Activated CD4-positive, alpha-beta T cell treated with anti-CD3 and anti-CD28 coated beads for 48 hours (primary cell): ENCODE results near the gene PSD2.
"Not testable (repeated sequence)": the region's sequence is repeated elsewhere in the genome, so short reads cannot be mapped to it uniquely, and the experiment has no call there.

Experiments used
- DNase-seq: peaks from one replicate; pipeline ENCODE4 v3.0.0-alpha.2; 2020

Gene PSD2

GRCh38 chr5:139792655-139793054 lies 3.0 kb upstream of the PSD2 start:
- DNase-seq, result not testable (repeated sequence)

GRCh38 chr5:139794067-139794846 lies 1.4 kb upstream of the PSD2 start:
- no peak for DNase-seq

- no peak for DNase-seq
Measured at GRCh38 chr5:139796061-139796806, 626 bp downstream of the PSD2 start.

GRCh38 chr5:139797335-139797734 lies 1.7 kb downstream of the PSD2 start:
- no peak for DNase-seq

- DNase-seq, result no peak
Measured at GRCh38 chr5:139797856-139798510, 2.4 kb downstream of the PSD2 start.

GRCh38 chr5:139798883-139799282 lies 3.3 kb downstream of the PSD2 start:
- DNase-seq, result no peak

GRCh38 chr5:139799359-139799758 lies 3.8 kb downstream of the PSD2 start:
- no peak for DNase-seq

GRCh38 chr5:139803978-139804377 lies 8.4 kb downstream of the PSD2 start:
- no peak for DNase-seq

- no peak for DNase-seq
Measured at GRCh38 chr5:139804800-139805397, 9.3 kb downstream of the PSD2 start.

GRCh38 chr5:139805545-139805944 lies 9.9 kb downstream of the PSD2 start:
- DNase-seq, result no peak

- no peak for DNase-seq
Measured at GRCh38 chr5:139806111-139806510, 10.5 kb downstream of the PSD2 start.

GRCh38 chr5:139806726-139807646 lies 11.4 kb downstream of the PSD2 start:
- no peak for DNase-seq

GRCh38 chr5:139807647-139808030 lies 12.0 kb downstream of the PSD2 start:
- DNase-seq, result no peak

GRCh38 chr5:139808481-139809330 lies 13.1 kb downstream of the PSD2 start:
- peak; percentile 59 for DNase-seq

- DNase-seq, result no peak
Measured at GRCh38 chr5:139809331-139809810, 13.8 kb downstream of the PSD2 start.

GRCh38 chr5:139810341-139811273 lies 15.0 kb downstream of the PSD2 start:
- no peak for DNase-seq

- no peak for DNase-seq
Measured at GRCh38 chr5:139811274-139811607, 15.6 kb downstream of the PSD2 start.

- no peak for DNase-seq
Measured at GRCh38 chr5:139812323-139812722, 16.7 kb downstream of the PSD2 start.

- DNase-seq, result no peak
Measured at GRCh38 chr5:139812836-139813805, 17.5 kb downstream of the PSD2 start.
